Hepatocyte (in vitro differentiated cells): ENCODE results near the gene MYOCOS.

Experiments
- CTCF ChIP-seq: fragments of 200-600 bp; sonication (generic); IDR thresholded peaks from 2 replicates; pipeline ENCODE4 v1.5.1; 2016; ENCODE audit warnings: antibody characterized with exemption, mild to moderate bottlenecking; ENCODE audit not compliant: poor library complexity
- EZH2 ChIP-seq: fragments of 200-600 bp; sonication (generic); IDR thresholded peaks from 2 replicates; pipeline ENCODE4 v1.6.1; 2016; ENCODE audit warnings: antibody characterized with exemption, mild to moderate bottlenecking, borderline replicate concordance
- EZH2phosphoT487 ChIP-seq: fragments of 200-600 bp; sonication (generic); IDR thresholded peaks from one replicate; pipeline ENCODE4 v1.6.1; 2018; ENCODE audit warnings: antibody characterized with exemption, mild to moderate bottlenecking, low read depth, moderate library complexity; ENCODE audit not compliant: unreplicated experiment, severe bottlenecking

- TF ChIP-seq CTCF (no peak), EZH2 (no peak), EZH2phosphoT487 (no peak)
These were observed 48.7 kb downstream of the MYOCOS start for GRCh38 chr1:171670739-171671138.
